GM21528 (cell line): ENCODE measurements around the gene TOP3B.
A peak's percentile ranks its signal among the peaks of the same experiment; 100 is the strongest.

ENCODE experiments used
- ATAC-seq: cut with Tn5 transposase; IDR thresholded peaks from one replicate; pipeline ENCODE4 v1.9.1; 2021; ENCODE audit warnings: mild to moderate bottlenecking, moderate library complexity; ENCODE audit not compliant: unreplicated experiment, low FRiP score

TOP3B gene

DNA sequence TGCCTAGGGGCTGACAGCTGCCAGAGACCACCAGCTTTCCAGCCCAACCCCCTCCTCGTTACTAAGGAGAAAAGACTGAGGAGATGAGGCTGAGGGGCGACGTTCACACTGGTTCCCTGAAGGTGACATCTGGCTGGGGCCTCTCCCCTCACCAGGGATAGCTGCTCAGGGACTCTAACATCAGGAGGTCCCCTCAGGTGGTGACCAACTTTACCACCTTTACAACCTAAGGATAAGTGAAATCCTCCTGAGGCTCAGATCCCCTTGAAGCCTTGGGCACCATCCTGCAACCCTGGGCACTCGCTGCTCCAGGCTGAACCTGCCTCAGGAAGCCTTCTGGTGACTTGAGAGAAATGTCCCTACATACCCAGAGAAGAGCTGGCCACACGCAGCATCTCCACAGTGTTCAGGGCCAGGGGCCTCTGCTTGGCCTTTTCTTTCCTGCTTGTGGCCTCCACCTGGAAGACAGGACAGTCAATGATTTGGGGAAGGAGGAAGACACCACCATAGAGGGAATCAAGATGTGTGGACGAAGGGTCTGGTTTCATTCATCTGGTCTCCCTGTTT, 17.6 kb downstream of the TOP3B start:
- ATAC-seq, result no peak

DNA sequence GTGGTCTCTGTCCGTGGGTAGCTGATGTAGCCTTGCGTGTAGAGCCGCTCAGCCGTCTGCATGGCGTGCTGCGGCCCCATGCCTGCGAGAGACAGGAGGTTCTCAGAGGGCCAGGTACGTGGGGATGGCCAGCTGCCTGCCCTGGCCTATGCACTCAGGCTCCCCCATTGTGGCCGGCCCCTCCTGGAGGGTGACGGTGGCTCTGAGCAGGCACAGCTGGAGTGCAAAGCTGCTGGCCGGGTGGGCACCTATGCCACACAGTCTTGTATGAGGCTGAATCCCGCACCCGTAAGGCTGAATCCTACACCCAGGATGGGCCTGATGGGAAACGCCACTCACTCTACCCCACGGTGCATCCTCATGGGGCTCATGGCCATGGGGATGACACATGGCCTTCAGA, 18.4 kb downstream of the TOP3B start:
- ATAC-seq, result no peak

DNA sequence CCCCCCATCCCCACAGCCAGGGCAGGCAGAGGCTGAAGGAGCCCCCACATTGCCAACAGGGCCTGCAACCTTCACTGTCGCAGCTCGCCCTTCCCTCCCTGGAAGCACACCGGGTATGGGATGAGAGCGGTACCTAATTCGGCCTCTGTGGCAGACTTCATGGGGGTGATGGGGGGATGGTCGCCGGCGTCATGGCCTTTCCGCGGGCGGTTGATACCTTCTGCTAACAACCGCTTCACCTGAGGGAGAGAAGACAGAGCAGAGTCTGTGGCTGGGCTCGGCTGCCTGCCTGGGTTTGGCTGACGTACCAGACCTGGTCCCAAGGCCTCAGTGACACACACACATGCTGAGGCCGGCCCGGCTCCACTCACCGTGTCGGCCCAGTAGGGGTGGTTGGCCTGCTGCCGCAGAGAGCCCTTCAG, 18.8 kb downstream of the TOP3B start:
- no peak for ATAC-seq

DNA sequence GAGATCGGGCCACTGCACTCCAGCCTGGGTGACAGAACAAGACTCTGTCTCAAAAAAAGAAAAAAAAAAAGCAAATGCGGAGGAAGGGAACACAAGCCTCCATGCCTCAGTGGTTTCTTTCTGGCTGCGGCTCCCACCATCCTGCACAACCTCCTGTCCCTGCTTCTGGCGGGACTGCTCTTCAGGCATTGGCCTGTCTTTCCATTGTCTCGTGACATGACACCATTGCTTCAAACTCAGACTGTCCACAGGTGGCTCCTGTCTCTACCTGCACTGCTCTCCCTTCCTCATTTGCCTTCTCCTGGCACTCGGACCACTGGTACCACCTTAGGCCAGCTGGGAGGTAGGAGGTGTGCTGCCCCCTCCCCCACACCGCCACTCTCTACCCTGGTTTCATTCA, 19.3 kb downstream of the TOP3B start:
- ATAC-seq, result no peak

DNA sequence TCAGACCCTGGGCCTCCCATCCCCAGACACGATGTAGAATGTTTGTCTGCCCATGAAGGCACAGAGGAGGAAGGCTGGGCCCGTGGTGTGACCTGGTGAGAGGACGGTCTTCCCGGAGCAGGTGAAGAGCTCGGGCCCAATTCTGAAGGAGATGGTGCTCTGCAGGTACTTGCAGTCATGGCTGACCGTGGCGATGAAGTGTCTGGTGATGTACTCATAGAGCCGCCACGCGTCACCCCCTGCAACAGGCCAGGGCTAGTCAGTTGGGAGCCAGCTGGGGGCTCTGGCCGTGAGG, 20.0 kb downstream of the TOP3B start:
- ATAC-seq, result no peak

DNA sequence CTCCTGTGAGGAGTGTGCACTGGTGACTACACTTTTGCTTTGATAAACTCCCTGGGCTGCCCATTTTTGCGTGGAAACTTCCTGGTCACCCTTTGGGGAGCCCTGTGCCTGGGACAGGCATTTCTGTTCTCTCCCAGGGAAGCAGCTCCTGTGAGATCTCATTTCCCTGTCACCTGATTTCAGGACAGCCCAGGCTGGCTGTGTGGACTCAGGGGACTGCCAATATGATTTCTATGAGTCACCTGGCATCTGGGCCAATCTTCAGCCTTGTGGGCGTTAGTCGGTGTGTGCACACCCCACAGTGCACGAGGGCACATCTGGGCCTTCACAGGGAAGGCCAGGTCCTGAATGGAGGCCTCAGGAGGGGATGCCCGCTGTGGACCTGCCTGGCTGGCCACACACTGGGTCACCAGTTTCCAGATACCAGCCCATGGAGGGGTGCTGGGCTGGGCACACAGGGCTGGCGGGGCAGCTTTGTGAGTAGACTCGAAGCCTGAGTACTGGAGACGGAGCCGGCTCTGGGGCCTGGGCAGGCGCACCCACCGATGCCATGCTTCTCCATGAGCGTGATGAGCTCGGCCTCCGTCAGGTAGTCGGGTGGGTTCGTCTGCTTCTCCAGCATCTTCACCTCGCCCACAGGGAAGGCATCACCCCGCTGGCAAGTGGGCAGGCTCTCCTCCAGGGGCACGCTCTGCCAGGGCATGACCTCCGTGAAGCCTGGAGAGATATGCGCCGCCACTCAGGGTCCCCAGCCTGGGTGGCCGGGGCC, 20.5 kb downstream of the TOP3B start:
- ATAC-seq, result no peak

DNA sequence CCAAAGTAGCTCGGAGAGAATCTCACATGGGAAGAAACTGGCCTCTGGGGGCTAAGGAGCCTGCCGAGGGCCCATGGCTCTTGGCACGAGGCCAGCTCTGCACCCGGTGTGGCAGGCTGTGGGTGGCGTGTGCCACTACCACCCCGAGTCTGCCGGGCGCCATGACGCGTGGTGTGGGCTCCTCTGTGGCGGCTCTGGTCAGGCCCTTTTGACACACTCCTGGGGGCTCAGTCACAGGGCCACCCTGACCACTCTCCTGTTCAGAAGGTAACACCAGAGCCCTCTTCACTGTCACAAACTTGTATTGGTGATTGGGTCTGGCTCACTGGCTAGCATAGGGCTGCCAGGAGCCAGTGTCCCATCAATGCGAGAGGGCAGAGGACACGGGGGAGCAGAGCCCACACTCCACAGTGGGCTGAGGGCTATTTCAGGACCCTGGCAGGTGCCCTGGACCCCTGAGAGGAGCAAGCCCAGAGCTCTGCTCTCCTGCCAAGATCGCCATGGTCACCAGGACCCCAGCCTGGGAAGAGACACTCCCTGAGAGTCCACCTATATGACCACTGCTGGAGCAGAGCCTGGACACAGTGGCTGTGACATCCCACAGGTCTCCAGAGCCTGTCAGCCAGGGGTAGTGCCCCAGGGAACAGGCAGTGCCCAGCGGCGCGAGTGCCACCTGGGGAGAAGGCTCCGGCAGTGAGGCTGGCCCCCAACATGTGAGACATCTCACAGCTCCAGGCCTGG, 21.3 kb downstream of the TOP3B start:
- ATAC-seq, result no peak

DNA sequence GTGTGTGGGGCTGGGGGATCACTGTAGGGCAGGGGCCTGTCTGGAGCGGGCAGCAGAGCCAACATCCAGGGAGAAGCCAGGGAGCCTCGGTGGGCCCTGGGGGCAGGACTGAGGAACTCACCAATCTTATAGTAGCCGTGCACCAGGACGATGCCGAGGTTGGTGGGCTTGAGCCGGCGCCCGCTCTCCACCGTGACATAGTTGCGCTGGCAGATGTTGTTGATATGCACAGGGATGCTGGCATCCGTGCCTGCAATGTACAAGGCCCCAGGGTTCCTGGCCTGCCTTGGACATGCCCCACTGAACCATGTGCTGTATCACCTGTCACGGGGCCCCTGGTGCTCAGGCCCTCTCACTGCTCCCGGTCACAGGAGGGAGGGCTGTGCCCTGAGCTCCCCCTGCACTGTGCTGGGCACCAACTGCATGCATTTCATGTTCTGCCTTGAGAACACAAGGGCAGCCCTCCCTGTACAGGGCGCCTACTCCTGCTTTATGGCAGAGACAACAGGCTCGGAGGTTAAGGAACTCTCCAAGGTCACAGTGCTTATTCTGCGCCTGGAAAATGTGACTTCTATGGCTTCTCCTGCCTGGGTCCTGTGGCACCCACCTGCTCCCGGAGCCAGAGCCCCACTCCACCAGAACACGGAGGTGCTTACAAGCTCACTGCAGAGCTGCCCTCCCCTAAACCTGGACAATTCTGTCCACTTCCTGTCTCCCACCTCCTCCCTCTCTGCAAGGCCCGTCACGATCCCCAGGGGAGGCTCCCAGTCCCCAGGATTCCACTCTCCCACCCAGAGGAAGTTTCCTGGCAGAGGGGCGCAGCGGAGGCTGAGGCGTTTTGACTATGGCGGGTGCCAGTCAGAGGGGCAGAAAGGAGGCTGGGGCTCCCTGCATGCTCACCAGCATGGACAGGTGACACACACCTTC, 22.1 kb downstream of the TOP3B start:
- ATAC-seq, result no peak

DNA sequence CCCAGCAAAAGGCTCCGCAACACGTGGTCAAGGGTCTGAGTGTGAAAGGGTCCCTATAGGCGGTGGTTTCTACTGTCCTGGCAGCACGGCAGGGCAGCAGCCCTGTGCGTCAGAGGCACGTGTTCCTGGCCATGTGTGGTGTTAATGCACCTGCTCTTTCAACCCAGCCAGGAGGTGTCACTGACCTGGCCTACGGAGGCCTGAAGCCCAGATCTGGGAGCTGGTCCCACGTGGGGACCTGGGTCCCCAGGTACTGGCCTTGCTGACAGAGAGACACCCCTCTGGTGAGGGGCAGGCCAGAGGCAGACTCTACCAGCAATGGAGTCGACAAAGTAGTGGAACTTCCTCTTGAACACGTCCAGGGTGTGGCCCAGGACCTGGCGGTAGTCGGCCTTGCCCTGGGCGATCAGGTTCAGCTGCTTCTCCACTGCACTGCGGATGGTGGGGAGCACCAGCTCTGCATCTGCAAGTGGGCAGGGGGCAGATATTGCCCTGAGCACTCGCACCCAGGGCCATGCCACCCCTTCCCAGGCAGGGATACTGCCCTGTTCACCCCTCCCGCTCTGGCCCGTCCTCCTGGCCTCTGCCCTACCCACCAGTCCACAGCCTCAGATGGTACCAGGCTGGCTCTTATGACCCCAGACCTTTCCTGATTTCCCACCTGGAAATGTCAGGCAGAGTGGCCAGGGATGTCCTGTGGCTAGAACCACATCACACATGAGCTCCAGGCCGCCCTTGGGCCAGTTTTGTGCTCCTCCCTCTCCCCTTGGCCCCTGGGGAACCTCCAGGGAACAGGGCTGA, 23.1 kb downstream of the TOP3B start:
- ATAC-seq, result no peak

DNA sequence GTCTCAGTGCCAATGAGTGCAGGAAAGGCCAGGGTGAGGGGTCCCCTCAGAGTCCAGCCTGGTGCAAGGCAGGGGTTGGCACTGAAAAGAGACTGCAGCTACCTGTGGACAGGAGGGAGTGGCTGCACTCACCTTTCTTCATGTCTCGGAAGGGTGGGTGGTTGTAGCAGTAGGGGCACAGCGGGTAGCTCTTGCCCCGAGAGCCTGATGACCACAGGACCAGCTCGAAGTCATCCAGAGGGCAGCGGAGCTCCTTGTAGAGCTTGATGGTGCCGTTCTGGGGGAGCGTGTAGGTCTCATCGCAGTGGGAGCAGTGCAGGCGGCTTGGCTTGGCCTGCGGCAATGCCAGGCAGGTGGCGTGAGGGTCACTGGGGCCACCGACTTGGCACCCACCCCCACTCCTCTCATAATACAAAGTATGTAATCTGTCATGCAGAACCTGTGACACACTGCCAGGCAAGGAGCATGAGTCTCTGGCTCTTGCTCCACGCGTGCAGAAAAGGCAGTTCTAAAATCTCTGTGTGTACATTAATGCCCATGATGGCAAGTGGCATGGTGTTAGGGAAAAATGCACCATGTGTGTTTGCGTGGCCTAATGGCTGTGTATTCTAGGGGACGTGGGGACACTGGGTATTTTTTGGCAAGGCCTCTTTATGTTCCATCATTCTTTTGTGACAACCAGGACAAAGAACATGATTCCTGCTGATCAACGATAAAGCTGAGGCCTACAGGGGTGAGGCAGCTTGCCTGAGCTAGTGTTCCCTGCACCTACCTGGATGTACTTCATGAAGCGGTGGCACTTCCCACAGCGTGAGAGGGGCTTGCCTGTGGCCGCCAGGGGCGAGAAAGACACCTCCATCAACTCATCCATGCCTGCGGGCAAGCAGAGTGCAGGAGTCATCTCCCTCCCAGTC, 24.0 kb downstream of the TOP3B start:
- ATAC-seq, result no peak

DNA sequence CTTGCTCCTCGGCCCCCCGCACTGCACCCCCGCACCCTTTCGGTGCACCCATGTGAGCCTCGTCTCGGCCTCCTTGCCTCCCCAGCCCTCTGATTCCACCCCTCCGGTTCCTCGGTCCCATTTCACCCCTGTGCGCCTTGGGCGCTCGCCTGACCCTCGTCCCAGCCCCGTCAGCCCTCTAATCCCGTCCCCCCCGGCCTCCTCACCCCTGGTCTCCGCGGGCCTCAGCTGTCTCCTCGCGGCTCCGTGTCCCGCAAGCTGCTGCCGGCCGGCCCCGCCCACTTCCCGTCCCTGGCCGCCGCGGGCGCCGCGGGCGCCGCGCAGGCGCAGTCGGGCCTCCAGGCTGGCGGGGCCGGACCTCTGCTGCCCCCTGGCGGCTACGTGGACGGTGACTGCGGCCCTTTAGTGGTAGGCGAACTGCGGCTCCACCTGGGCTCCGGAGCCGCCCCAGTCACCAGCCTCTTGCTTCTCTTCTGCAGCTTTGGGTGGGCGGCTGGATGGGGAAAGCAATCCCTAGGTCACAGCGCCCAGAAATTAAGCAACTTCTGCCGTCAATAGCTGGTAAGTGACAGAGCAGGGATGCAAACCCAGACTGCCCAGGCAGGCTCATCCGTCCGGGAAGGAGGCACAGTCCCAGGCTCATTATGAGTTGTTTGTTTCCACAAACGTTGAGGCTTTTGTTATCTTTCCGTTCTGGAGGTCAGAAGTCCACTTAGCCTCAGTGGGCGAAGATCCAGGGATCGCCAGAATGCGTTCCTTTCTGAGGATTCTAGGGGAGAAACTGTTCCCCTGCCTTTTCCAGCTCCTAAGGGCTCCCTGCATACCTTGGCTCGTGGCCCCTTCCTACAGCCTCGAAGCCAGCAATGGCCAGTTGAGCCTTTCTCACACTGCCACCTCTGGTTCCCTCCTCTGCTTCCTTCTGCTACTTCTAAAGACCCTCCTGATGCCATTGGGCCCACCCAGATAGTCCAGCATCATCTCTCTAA, 29.7 kb downstream of the TOP3B start, which contains the start of gene PPM1F:
PPM1F (minus strand) TSS at position 263 of the 986 bp plus-strand sequence. CDS start 6,800 bp downstream, outside the sequence.
- peak; percentile 47 for ATAC-seq

DNA sequence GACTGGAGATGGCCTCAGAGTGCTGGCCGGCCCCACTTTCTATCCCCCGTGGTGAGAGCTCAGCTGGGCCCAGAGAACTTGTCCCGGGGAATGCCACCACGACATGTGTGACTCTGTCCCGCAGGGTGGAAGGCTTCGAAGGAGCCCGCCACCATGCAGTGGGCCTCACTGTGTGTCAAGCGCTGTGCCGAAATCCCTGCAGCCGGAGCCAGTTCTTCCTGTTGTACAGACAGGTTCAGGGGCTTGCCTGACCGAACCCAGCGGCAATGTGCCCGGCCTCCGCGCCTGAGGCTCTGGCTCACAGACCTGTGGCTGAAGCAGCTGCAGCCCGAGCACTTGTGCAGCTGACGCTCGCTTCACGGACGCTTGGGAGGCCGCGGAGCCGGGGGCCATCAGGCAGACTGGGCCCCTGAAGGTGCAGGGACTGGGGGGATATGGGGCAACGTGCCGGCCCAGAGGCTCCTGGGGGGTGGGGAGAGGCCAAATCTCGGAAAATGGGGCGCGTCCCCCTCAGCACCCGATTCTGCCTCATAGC, 30.6 kb downstream of the TOP3B start:
- no peak for ATAC-seq

DNA sequence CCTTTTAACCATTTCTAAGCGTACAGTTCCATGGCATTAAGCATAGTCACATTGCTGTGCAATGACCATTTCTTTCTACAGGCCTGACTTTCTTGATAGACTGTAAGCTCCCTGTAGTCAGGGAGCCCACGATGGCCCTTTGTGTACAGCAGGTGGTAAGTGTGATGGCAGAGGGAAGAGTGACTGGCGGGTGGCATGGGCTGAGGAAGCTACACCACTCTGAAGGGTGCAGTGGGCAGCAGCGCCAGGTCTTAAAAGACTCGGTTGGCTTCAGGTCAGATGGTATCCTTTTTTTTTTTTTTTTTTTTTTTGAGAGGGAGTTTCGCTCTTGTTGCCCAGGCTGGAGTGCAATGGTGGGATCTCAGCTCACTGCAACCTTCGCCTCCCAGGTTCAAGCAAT, 31.5 kb downstream of the TOP3B start:
- no peak for ATAC-seq

DNA sequence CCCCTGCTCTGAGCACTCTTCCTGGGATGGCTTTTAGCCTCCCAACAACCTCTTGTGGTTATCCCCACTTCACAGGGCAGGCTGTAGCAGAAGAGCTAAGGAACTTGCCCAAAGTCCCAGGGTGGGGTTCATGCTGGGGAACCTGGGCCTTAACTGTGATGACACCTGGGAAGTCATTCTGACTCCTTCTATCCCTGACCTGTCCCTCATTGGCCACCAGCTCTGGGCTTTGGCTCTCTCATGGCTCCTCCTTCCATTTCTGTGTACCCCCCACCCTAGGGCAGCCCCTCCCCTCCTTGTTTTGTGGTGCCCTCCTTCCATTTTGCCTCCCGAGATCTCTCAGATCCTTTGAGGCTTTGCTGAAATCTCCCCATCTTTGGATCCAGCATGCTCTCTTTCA, 32.6 kb downstream of the TOP3B start:
- ATAC-seq, result no peak

DNA sequence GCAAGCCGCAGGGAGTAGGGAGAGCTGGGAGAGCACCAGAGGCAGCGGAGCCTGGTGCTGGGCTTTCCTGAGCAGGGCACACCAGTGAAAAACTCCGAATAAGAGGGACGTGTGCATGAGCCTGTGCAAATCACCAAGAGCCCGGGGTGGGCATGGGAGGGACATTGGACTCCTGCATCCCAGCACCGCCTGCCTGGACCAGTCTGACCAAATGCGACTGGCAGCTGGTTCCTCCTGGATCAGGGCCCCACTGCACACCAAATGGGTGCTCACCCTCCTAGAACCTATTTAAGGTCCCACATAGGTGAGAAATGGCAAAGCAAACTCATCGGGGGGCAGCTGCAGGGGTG, 33.0 kb downstream of the TOP3B start:
- ATAC-seq, result no peak

DNA sequence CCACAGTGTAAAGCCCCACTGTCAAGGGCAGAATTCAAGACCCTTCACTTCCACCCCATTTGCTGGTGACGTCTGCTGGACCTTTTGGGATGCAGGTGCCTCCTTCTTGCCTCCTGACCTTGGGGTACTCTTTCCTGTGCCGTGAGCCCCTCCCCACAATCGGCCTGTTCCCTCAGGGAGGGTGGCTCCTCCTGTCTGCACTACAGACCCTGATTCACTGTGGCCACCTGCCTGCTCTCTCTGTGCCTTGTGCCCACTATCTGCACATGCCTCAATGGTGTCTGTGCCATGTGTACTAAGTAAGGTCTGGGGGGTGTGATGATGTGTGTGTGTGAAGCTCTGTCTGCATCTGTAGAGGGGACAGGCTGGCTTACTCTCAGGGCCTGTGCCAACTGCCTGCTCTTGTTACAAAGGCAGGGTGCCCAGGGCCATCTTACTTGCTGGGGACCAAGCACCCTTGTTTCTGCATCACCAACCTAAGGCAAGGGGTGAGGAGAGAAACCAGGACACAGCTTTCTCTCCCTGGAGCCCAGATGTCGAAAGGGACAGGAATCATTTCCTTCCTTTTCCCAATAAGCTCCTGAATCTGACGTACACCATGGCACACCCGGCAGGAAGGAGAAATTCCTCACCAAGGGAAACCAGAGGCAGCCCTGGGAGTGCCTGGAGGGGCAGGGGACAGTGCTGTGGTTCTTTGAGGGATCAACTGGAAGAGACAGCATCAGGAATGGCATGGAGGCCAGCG, 33.6 kb downstream of the TOP3B start:
- ATAC-seq, result no peak

DNA sequence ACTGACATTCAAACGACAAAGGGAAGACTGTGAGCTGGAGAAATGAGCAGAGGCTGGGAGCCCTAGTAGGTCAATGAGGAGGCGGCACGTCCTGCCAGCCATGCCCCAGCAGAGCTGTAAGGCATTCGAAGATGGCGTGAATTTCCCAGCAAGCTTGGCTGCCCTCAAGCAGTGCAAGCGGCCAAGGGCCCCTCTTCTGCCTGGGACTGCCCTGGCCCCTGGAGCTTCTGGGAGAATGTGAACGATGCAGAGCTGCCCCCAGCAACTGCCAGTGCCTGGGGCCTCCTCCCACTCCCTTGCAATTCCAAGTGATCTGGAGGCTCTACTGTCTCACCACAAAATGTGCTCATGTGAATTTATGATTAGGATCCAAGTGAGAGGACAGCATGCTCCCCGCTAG, 34.2 kb downstream of the TOP3B start:
- no peak for ATAC-seq
